ENCODE data around the gene SLC7A14. TPM values are rescaled to one million over a fixed set of nuclear protein-coding genes. Genes with fewer than 3 reads are reported as not detected.

SLC7A14 gene
- total RNA-seq, 1 experiment from 2014 or later = not detected

- CTCF ChIA-PET = no interaction called here
- no peaks in the 10 kb centered on the region for H3K9me3 ChIP-seq (ENCODE audit: control insufficient read depth in 1 of 2, insufficient read depth in 1 of 2, low read depth in 1 of 2, low read length in 2 of 2)
- TF ChIP-seq ZBTB33 (IDR thresholded peaks at IDR 0.05; ENCODE audit: extremely low read depth, insufficient replicate concordance, low read length) (no peak), RAD21 (IDR thresholded peaks at IDR 0.05; ENCODE audit: low read depth) (no peak), CBX3 (IDR thresholded peaks at IDR 0.05; ENCODE audit: low read depth) (no peak), JUND (IDR thresholded peaks at IDR 0.05) (no peak), EGR1 (IDR thresholded peaks at IDR 0.05; ENCODE audit: low read depth) (no peak), ZNF274 (IDR thresholded peaks at IDR 0.05; ENCODE audit: low read depth, low read length) (no peak), EZH2 (IDR thresholded peaks at IDR 0.05) (no peak), CEBPB (IDR thresholded peaks at IDR 0.05; ENCODE audit: low read depth) (no peak), EZH2phosphoT487 (IDR thresholded peaks at IDR 0.05; ENCODE audit: borderline replicate concordance) (no peak), ELF1 (IDR thresholded peaks at IDR 0.05; ENCODE audit: borderline replicate concordance, low read depth) (no peak), POLR2AphosphoS5 (IDR thresholded peaks at IDR 0.05; ENCODE audit: low read depth, low read length) (no peak), CTCF (IDR thresholded peaks at IDR 0.05 in 2 of 3, conservative IDR thresholded peaks at IDR 0.05 in 1 of 3; ENCODE audit: borderline replicate concordance in 1 of 3, insufficient read depth in 1 of 3, low read depth in 2 of 3, low read length in 2 of 3) (no peak), SIN3A (IDR thresholded peaks at IDR 0.05; ENCODE audit: low read depth) (no peak), REST (IDR thresholded peaks at IDR 0.05; ENCODE audit: low read depth) (no peak), MAX (IDR thresholded peaks at IDR 0.05) (no peak), YY1 (IDR thresholded peaks at IDR 0.05; ENCODE audit: extremely low read depth, insufficient replicate concordance, low read depth, low read length) (no peak), SRF (IDR thresholded peaks at IDR 0.05; ENCODE audit: low read depth) (no peak), TCF7L2 (IDR thresholded peaks at IDR 0.05; ENCODE audit: borderline replicate concordance, extremely low read depth, insufficient read depth, insufficient read length) (no peak), SP1 (IDR thresholded peaks at IDR 0.05; ENCODE audit: low read depth) (no peak)
- H3K4me2 ChIP-seq (ENCODE audit: low read length) = no peak overlapping the region
- no peaks in the 10 kb centered on the region for H3K36me3 ChIP-seq (ENCODE audit: control insufficient read depth in 1 of 2, insufficient read depth in 2 of 2, low read length in 2 of 2)
- H3K4me3 ChIP-seq (replicated peaks in 1 of 2; ENCODE audit: low read depth in 1 of 2, low read length in 2 of 2) = no peak overlapping the region
- BruUV-seq (replicated peaks) = no TSS peak
- intact Hi-C loops (cut with micrococcal nuclease) = no loop called here
- no peaks in the 10 kb centered on the region for H3K27me3 ChIP-seq (ENCODE audit: insufficient read depth, low read length)
- H3K9ac ChIP-seq (ENCODE audit: low read length) = no peak overlapping the region
- no peaks in the 10 kb centered on the region for H3K9me2 ChIP-seq (ENCODE audit: insufficient read depth)
- no peaks in the 10 kb centered on the region for H3K79me2 ChIP-seq (ENCODE audit: insufficient read depth, low read length)
- RAD21 ChIA-PET (ENCODE audit: low non-redundant PET in 1 of 2, low total read pairs in 2 of 2, uncharacterized antibody in 2 of 2, unreplicated experiment in 2 of 2) = no interaction called here
- ATAC-seq (no peak), DNase-seq (ENCODE audit: low read depth, low spot score) (no peak)
- no peaks in the 10 kb centered on the region for H3K4me1 ChIP-seq (ENCODE audit: control insufficient read depth in 1 of 2, insufficient read depth in 2 of 2, low read length in 2 of 2)
- H3K27ac ChIP-seq (ENCODE audit: low read depth, low read length) = no peak overlapping the region
- POLR2A ChIA-PET = no interaction called here
- no peaks in the 10 kb centered on the region for H4K20me1 ChIP-seq (ENCODE audit: insufficient read depth)
- no peak overlapping the region for H2AFZ ChIP-seq (ENCODE audit: low read depth, low read length, poor library complexity, severe bottlenecking)
These were observed 101.0 kb downstream of the SLC7A14 start for GRCh38 chr3:170484869-170485268.
